Measurements from ENCODE around the gene CIB1. TPM values are rescaled to one million over a fixed set of nuclear protein-coding genes. Genes with fewer than 3 reads are reported as not detected.
"Not testable (repeated sequence)": the region's sequence is repeated elsewhere in the genome, so short reads cannot be mapped to it uniquely, and the experiment has no call there.

CIB1 gene
- total and polyA plus RNA-seq, 12 donors: 70.5 to 144 (median 79.7) TPM

DNA sequence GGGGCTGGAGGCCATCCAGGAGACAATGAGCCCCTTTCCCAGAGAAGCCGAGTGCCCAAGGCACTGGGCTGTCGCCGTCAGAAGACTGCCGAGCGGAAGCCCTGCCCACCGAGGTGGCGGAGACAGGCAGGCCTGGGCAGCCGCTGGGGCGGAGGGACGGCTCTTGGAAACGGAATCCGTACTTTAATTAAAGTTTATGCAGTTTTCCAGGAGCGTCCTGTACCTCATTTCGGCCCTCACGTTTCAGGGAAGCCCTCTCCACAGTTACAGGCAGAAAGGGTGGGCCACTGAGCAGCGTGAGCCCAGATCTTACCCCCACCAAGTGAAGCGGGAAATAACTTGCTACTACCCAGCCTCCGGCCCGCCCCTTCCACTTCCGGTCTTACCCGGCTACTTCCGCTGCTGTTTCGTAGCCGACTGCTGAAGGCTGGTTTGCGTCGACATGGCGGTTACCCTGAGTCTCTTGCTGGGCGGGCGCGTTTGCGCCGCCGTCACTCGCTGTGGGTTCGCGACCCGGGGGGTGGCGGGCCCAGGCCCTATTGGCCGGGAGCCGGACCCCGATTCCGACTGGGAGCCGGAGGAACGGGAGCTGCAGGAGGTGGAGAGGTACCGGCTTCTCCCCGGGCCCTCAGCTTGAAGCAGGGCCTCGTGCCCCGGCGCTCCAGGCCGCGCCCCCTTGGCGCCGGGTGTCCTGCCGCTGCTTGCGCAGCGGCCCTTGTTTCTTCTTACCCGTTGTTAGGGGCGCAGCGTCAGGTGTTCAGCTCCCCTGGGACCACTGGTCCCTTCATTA, 31.7 kb upstream of the CIB1 start, which contains the start of gene NGRN:
TSS of gene NGRN (plus strand) at position 402 of the 790 bp plus-strand sequence. CDS start at position 443, 41 bp downstream.
- H3K36me3 ChIP-seq: peaks cover 0 to 35% (median 8%) of the 10 kb centered on the region in 9 donors
- DNase-seq (peak; percentile 90 to 94), ATAC-seq (peak; percentile 95 to 98 (median 96))
- H3K27ac ChIP-seq: peak within 1 kb of the TSS; percentile 93 to 99 (median 96)
- H3K4me1 ChIP-seq: peaks cover 13 to 62% (median 47%) of the 10 kb centered on the region in 9 donors
- peak within 1 kb of the TSS; percentile 62 to 90 (median 84) for H3K4me3 ChIP-seq
- 0 to 1% methylated on average over 59 of the region's 59 CpGs for WGBS, 2 donors
- TF ChIP-seq, protein P1, sequence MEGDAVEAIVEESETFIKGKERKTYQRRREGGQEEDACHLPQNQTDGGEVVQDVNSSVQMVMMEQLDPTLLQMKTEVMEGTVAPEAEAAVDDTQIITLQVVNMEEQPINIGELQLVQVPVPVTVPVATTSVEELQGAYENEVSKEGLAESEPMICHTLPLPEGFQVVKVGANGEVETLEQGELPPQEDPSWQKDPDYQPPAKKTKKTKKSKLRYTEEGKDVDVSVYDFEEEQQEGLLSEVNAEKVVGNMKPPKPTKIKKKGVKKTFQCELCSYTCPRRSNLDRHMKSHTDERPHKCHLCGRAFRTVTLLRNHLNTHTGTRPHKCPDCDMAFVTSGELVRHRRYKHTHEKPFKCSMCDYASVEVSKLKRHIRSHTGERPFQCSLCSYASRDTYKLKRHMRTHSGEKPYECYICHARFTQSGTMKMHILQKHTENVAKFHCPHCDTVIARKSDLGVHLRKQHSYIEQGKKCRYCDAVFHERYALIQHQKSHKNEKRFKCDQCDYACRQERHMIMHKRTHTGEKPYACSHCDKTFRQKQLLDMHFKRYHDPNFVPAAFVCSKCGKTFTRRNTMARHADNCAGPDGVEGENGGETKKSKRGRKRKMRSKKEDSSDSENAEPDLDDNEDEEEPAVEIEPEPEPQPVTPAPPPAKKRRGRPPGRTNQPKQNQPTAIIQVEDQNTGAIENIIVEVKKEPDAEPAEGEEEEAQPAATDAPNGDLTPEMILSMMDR (IDR thresholded peaks at IDR 0.05): no peak
- intact Hi-C loops (cut with DNase I): loop anchor here in 3 of 10 donors (2.0 to 5.0 kb wide), 2 partner anchors 17 to 33 kb away; partner anchors contain the start of genes CIB1 (in 2 of the 3), GDPGP1 (in 2 of the 3) and TTLL13 (in 1 of the 3)
- no peaks in the 10 kb centered on the region for H3K27me3 ChIP-seq
- no peaks in the 10 kb centered on the region for H3K9me3 ChIP-seq

DNA sequence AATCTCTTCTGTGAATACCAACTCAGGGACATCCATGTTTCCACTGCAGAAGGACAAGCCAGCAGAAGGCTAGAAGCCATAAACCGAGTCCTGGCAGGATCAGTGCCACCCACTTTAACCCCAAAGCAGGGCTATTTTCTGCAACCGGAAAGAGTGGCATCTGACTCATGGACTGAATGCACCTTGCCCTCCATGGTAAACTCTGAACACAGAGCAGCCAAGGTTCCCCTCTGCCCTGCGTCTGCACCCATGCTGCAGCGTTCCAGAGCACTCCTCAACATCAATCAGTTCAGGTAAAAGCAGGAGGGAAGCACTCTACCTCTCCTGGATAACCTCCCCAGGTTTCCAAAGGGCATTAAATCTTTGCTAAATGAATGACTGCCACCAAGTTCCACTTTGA, 30.9 kb upstream of the CIB1 start:
- intact Hi-C loops (cut with DNase I): loop anchor here in 3 of 10 donors (2.0 to 5.0 kb wide), 2 partner anchors 16 to 32 kb away; partner anchors contain the start of genes CIB1 (in 2 of the 3), GDPGP1 (in 2 of the 3) and TTLL13 (in 1 of the 3)
- H3K36me3 ChIP-seq: peaks cover 0 to 27% (median 3%) of the 10 kb centered on the region in 9 donors
- no peaks in the 10 kb centered on the region for H3K27me3 ChIP-seq
- 40 to 49% methylated on average over 4 of the region's 4 CpGs for WGBS, 2 donors
- H3K4me3 ChIP-seq: peak overlapping the region; percentile 62 to 90 (median 84)
- H3K27ac ChIP-seq: peak overlapping the region; percentile 93 to 99 (median 96)
- no peaks in the 10 kb centered on the region for H3K9me3 ChIP-seq
- ATAC-seq (peak in 4 of 8 donors; percentile 14 to 46 (median 30)), DNase-seq (peak in 1 of 2 donors; percentile 13)
- TF ChIP-seq, protein P1 (IDR thresholded peaks at IDR 0.05): no peak
- peaks cover 13 to 54% (median 39%) of the 10 kb centered on the region in 9 donors for H3K4me1 ChIP-seq

- H3K36me3 ChIP-seq: peaks cover 0 to 6% (median 0%) of the 10 kb centered on the region in 9 donors
- no peak overlapping the region for H3K4me3 ChIP-seq
- ATAC-seq (no peak), DNase-seq (no peak)
- H3K27me3 ChIP-seq: no peaks in the 10 kb centered on the region
- H3K4me1 ChIP-seq: peaks cover 9 to 34% (median 19%) of the 10 kb centered on the region in 9 donors
- TF ChIP-seq, protein P1 (IDR thresholded peaks at IDR 0.05): no peak
- no peaks in the 10 kb centered on the region for H3K9me3 ChIP-seq
- H3K27ac ChIP-seq: no peak overlapping the region
- WGBS, 2 donors: 70 to 80% methylated on average over 5 of the region's 5 CpGs
- intact Hi-C loops (cut with DNase I): no loop called here
Observed at GRCh38 chr15:90262426-90262825, 28.7 kb upstream of the CIB1 start.

DNA sequence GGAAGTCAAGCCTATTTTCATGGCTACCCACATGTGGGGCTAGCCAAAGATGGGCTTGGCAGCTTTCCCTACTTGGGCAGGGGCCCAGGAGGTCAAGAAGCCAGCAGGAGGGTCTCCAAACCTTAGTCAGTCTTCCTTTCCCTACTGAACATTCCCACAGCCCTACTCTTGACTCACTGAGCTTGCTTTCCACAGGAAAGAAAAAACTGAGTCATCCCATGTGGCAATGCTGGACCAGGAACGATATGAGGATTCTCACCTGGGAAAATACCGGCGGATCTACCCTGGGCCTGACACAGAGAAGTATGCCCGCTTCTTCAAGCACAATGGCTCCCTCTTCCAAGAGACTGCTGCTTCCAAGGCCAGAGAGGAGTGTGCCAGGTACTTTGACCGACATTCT, 28.1 kb upstream of the CIB1 start:
- ATAC-seq (no peak), DNase-seq (no peak)
- Histone ChIP-seq H3K4me3 (no peak overlapping the region), H3K36me3 (no peaks in the 10 kb centered on the region), H3K9me3 (no peaks in the 10 kb centered on the region), H3K4me1 (peaks cover 3 to 28% (median 13%) of the 10 kb centered on the region in 9 donors), H3K27ac (no peak overlapping the region), H3K27me3 (no peaks in the 10 kb centered on the region)
- TF ChIP-seq, protein P1 (IDR thresholded peaks at IDR 0.05): no peak
- WGBS, 2 donors: 89 to 93% methylated on average over 5 of the region's 5 CpGs
- intact Hi-C loops (cut with DNase I): no loop called here

DNA sequence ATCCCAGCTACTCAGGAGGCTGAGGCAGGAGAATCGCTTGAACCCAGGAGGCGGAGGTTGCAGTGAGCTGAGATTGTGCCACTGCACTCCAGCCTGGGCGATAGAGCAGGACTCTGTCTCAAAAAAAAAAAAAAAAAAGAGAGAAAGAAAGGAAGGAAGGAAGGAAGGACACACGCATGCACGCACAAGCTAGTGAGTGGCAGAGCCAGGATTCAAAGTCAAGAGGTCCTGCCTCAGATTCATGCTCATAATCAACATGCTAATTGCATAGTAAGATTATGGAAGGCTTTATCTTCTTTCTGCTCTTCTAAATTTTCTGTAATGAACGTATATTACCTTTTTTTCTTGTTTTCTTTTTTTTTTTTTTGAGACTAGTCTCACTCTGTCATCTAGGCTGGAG, 27.0 kb upstream of the CIB1 start:
- H3K27me3 ChIP-seq; H3K36me3 ChIP-seq; H3K27ac ChIP-seq; H3K4me3 ChIP-seq; intact Hi-C loops (cut with DNase I); ATAC-seq; H3K9me3 ChIP-seq; DNase-seq: not testable (repeated sequence)
- WGBS, 2 donors: 69 to 75% methylated on average over 5 to 6 of the region's 6 CpGs
- peaks cover 0 to 21% (median 8%) of the 10 kb centered on the region in 9 donors for H3K4me1 ChIP-seq
